ENCODE measurements around the gene VAMP8.

The VAMP8 gene

GRCh38 chr2:85577386-85578242, at the start of gene VAMP8:
Gene VAMP8 (plus strand): TSS chr2:85577586. CDS start chr2:85577647, 61 bp downstream.
- Histone ChIP-seq H3K4me1 (ENCODE audit: control insufficient read depth in 2 of 2, insufficient read depth in 2 of 2, low read length in 2 of 2) (peaks cover 16 to 21% of the 10 kb centered on the region in 2 donors), H3K9me3 (ENCODE audit: control insufficient read depth in 2 of 2, low read length in 2 of 2) (no peaks in the 10 kb centered on the region), H3K9ac (ENCODE audit: low read depth in 1 of 2, low read length in 2 of 2) (peak within 1 kb of the TSS; percentile 89 to 92), H3K27me3 (ENCODE audit: control insufficient read depth in 2 of 2, insufficient read depth in 2 of 2, low read length in 2 of 2) (no peaks in the 10 kb centered on the region), H3K36me3 (ENCODE audit: control insufficient read depth in 2 of 2, insufficient read depth in 2 of 2, low read length in 2 of 2) (peaks cover 16 to 19% of the 10 kb centered on the region in 2 donors), H3K4me3 (ENCODE audit: low read length in 2 of 2) (peak within 1 kb of the TSS; percentile 92 to 94), H3K27ac (ENCODE audit: low read depth in 2 of 2, low read length in 2 of 2) (peak within 1 kb of the TSS; percentile 91 to 93)

- peaks cover 16 to 30% of the 10 kb centered on the region in 2 donors for H3K4me1 ChIP-seq (ENCODE audit: control insufficient read depth in 2 of 2, insufficient read depth in 2 of 2, low read length in 2 of 2)
- H3K4me3 ChIP-seq (ENCODE audit: low read length in 2 of 2) = no peak overlapping the region
- no peak overlapping the region for H3K9ac ChIP-seq (ENCODE audit: low read depth in 1 of 2, low read length in 2 of 2)
- no peak overlapping the region for H3K27ac ChIP-seq (ENCODE audit: low read depth in 2 of 2, low read length in 2 of 2)
- no peaks in the 10 kb centered on the region for H3K9me3 ChIP-seq (ENCODE audit: control insufficient read depth in 2 of 2, low read length in 2 of 2)
- H3K36me3 ChIP-seq (ENCODE audit: control insufficient read depth in 2 of 2, insufficient read depth in 2 of 2, low read length in 2 of 2) = no peaks in the 10 kb centered on the region
- H3K27me3 ChIP-seq (ENCODE audit: control insufficient read depth in 2 of 2, insufficient read depth in 2 of 2, low read length in 2 of 2) = no peaks in the 10 kb centered on the region
These were observed 49.6 kb upstream of the VAMP8 start for GRCh38 chr2:85527787-85528186.

GRCh38 chr2:85528355-85528754, 49.0 kb upstream of the VAMP8 start:
- no peak overlapping the region for H3K27ac ChIP-seq (ENCODE audit: low read depth in 2 of 2, low read length in 2 of 2)
- H3K36me3 ChIP-seq (ENCODE audit: control insufficient read depth in 2 of 2, insufficient read depth in 2 of 2, low read length in 2 of 2) = no peaks in the 10 kb centered on the region
- no peak overlapping the region for H3K9ac ChIP-seq (ENCODE audit: low read depth in 1 of 2, low read length in 2 of 2)
- H3K9me3 ChIP-seq (ENCODE audit: control insufficient read depth in 2 of 2, low read length in 2 of 2) = no peaks in the 10 kb centered on the region
- H3K4me3 ChIP-seq (ENCODE audit: low read length in 2 of 2) = no peak overlapping the region
- H3K27me3 ChIP-seq (ENCODE audit: control insufficient read depth in 2 of 2, insufficient read depth in 2 of 2, low read length in 2 of 2) = no peaks in the 10 kb centered on the region
- peaks cover 11 to 24% of the 10 kb centered on the region in 2 donors for H3K4me1 ChIP-seq (ENCODE audit: control insufficient read depth in 2 of 2, insufficient read depth in 2 of 2, low read length in 2 of 2)

GRCh38 chr2:85529809-85530208, 47.6 kb upstream of the VAMP8 start:
- no peaks in the 10 kb centered on the region for H3K36me3 ChIP-seq (ENCODE audit: control insufficient read depth in 2 of 2, insufficient read depth in 2 of 2, low read length in 2 of 2)
- no peaks in the 10 kb centered on the region for H3K9me3 ChIP-seq (ENCODE audit: control insufficient read depth in 2 of 2, low read length in 2 of 2)
- H3K4me3 ChIP-seq (ENCODE audit: low read length in 2 of 2) = no peak overlapping the region
- H3K4me1 ChIP-seq (ENCODE audit: control insufficient read depth in 2 of 2, insufficient read depth in 2 of 2, low read length in 2 of 2) = peaks cover 5 to 14% of the 10 kb centered on the region in 2 donors
- H3K9ac ChIP-seq (ENCODE audit: low read depth in 1 of 2, low read length in 2 of 2) = no peak overlapping the region
- H3K27me3 ChIP-seq (ENCODE audit: control insufficient read depth in 2 of 2, insufficient read depth in 2 of 2, low read length in 2 of 2) = no peaks in the 10 kb centered on the region
- no peak overlapping the region for H3K27ac ChIP-seq (ENCODE audit: low read depth in 2 of 2, low read length in 2 of 2)

GRCh38 chr2:85531589-85531988, 45.8 kb upstream of the VAMP8 start:
- Histone ChIP-seq H3K27me3 (ENCODE audit: control insufficient read depth in 2 of 2, insufficient read depth in 2 of 2, low read length in 2 of 2) (no peaks in the 10 kb centered on the region), H3K4me3 (ENCODE audit: low read length in 2 of 2) (no peak overlapping the region), H3K9ac (ENCODE audit: low read depth in 1 of 2, low read length in 2 of 2) (no peak overlapping the region), H3K4me1 (ENCODE audit: control insufficient read depth in 2 of 2, insufficient read depth in 2 of 2, low read length in 2 of 2) (peaks cover 8 to 12% of the 10 kb centered on the region in 2 donors), H3K36me3 (ENCODE audit: control insufficient read depth in 2 of 2, insufficient read depth in 2 of 2, low read length in 2 of 2) (no peaks in the 10 kb centered on the region), H3K9me3 (ENCODE audit: control insufficient read depth in 2 of 2, low read length in 2 of 2) (no peaks in the 10 kb centered on the region), H3K27ac (ENCODE audit: low read depth in 2 of 2, low read length in 2 of 2) (no peak overlapping the region)

GRCh38 chr2:85534099-85534498, 43.3 kb upstream of the VAMP8 start:
- no peak overlapping the region for H3K9ac ChIP-seq (ENCODE audit: low read depth in 1 of 2, low read length in 2 of 2)
- no peaks in the 10 kb centered on the region for H3K36me3 ChIP-seq (ENCODE audit: control insufficient read depth in 2 of 2, insufficient read depth in 2 of 2, low read length in 2 of 2)
- H3K27ac ChIP-seq (ENCODE audit: low read depth in 2 of 2, low read length in 2 of 2) = peak overlapping the region in 1 of 2 donors; percentile 26
- H3K4me3 ChIP-seq (ENCODE audit: low read length in 2 of 2) = no peak overlapping the region
- no peaks in the 10 kb centered on the region for H3K27me3 ChIP-seq (ENCODE audit: control insufficient read depth in 2 of 2, insufficient read depth in 2 of 2, low read length in 2 of 2)
- no peaks in the 10 kb centered on the region for H3K9me3 ChIP-seq (ENCODE audit: control insufficient read depth in 2 of 2, low read length in 2 of 2)
- H3K4me1 ChIP-seq (ENCODE audit: control insufficient read depth in 2 of 2, insufficient read depth in 2 of 2, low read length in 2 of 2) = peaks cover 8 to 18% of the 10 kb centered on the region in 2 donors

GRCh38 chr2:85534881-85535280, 42.5 kb upstream of the VAMP8 start:
- peaks cover 8 to 18% of the 10 kb centered on the region in 2 donors for H3K4me1 ChIP-seq (ENCODE audit: control insufficient read depth in 2 of 2, insufficient read depth in 2 of 2, low read length in 2 of 2)
- peak overlapping the region in 1 of 2 donors; percentile 6 for H3K27ac ChIP-seq (ENCODE audit: low read depth in 2 of 2, low read length in 2 of 2)
- H3K9ac ChIP-seq (ENCODE audit: low read depth in 1 of 2, low read length in 2 of 2) = no peak overlapping the region

GRCh38 chr2:85536479-85536878, 40.9 kb upstream of the VAMP8 start:
- Histone ChIP-seq H3K9me3 (ENCODE audit: control insufficient read depth in 2 of 2, low read length in 2 of 2) (no peaks in the 10 kb centered on the region), H3K4me3 (ENCODE audit: low read length in 2 of 2) (no peak overlapping the region), H3K36me3 (ENCODE audit: control insufficient read depth in 2 of 2, insufficient read depth in 2 of 2, low read length in 2 of 2) (peaks cover 4 to 6% of the 10 kb centered on the region in 2 donors), H3K27me3 (ENCODE audit: control insufficient read depth in 2 of 2, insufficient read depth in 2 of 2, low read length in 2 of 2) (no peaks in the 10 kb centered on the region), H3K27ac (ENCODE audit: low read depth in 2 of 2, low read length in 2 of 2) (peak overlapping the region in 1 of 2 donors; percentile 18), H3K4me1 (ENCODE audit: control insufficient read depth in 2 of 2, insufficient read depth in 2 of 2, low read length in 2 of 2) (peaks cover 23 to 25% of the 10 kb centered on the region in 2 donors), H3K9ac (ENCODE audit: low read depth in 1 of 2, low read length in 2 of 2) (no peak overlapping the region)

More at GRCh38 chr2:85534881-85535280, 42.5 kb upstream of the VAMP8 start:
- Histone ChIP-seq H3K4me3 (ENCODE audit: low read length in 2 of 2) (no peak overlapping the region), H3K27me3 (ENCODE audit: control insufficient read depth in 2 of 2, insufficient read depth in 2 of 2, low read length in 2 of 2) (no peaks in the 10 kb centered on the region), H3K9me3 (ENCODE audit: control insufficient read depth in 2 of 2, low read length in 2 of 2) (no peaks in the 10 kb centered on the region), H3K36me3 (ENCODE audit: control insufficient read depth in 2 of 2, insufficient read depth in 2 of 2, low read length in 2 of 2) (no peaks in the 10 kb centered on the region)

- no peaks in the 10 kb centered on the region for H3K9me3 ChIP-seq (ENCODE audit: control insufficient read depth in 2 of 2, low read length in 2 of 2)
- peaks cover 33% of the 10 kb centered on the region in 2 donors for H3K4me1 ChIP-seq (ENCODE audit: control insufficient read depth in 2 of 2, insufficient read depth in 2 of 2, low read length in 2 of 2)
- peak overlapping the region; percentile 98 to 99 for H3K27ac ChIP-seq (ENCODE audit: low read depth in 2 of 2, low read length in 2 of 2)
- H3K36me3 ChIP-seq (ENCODE audit: control insufficient read depth in 2 of 2, insufficient read depth in 2 of 2, low read length in 2 of 2) = peaks cover 17 to 20% of the 10 kb centered on the region in 2 donors
- peak overlapping the region; percentile 92 to 99 for H3K4me3 ChIP-seq (ENCODE audit: low read length in 2 of 2)
- H3K27me3 ChIP-seq (ENCODE audit: control insufficient read depth in 2 of 2, insufficient read depth in 2 of 2, low read length in 2 of 2) = no peaks in the 10 kb centered on the region
- H3K9ac ChIP-seq (ENCODE audit: low read depth in 1 of 2, low read length in 2 of 2) = peak overlapping the region; percentile 96 to 98
These were observed 39.5 kb upstream of the VAMP8 start for GRCh38 chr2:85537600-85538506.

Measured in mucosa of rectum (tissue), 2 donors.